ENCODE data around the gene SLC35A5.

DNA sequence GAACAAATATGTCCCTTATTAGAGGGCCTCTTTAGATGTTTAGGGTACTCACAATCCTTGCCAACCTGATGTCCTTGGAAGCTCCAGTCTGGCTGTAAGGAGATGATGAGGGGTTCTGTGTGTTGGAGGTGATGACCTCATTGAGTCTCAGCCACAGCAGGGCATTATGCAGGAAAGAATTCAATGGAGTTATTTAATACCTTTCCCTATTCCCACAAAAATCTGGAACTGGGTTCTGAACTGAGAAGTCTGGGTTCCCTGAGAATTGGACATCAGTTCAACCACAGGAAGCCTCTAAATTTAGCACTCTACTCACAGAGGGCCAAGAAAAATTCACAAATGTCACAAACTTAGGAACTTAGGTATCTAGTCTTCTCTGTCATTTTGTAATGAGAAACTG lies 36.9 kb downstream of the SLC35A5 start:
- TF ChIP-seq GATA3 (IDR thresholded peaks at IDR 0.05; ENCODE audit: low read depth, low read length) (no peak), GATA2 (IDR thresholded peaks at IDR 0.05; ENCODE audit: low read depth, low read length) (no peak)

Data from SH-SY5Y (cell line).